ENCODE data around the gene WFIKKN1. TPM values are rescaled to one million over a fixed set of nuclear protein-coding genes. Genes with fewer than 3 reads are reported as not detected.

Gene WFIKKN1
- total and polyA plus RNA-seq, 2 donors = 0.33 to 2.1 TPM

GRCh38 chr16:625977-626765, 4.6 kb upstream of the WFIKKN1 start:
- no peak overlapping the region for H3K27ac ChIP-seq (ENCODE audit: low read depth in 1 of 2, low read length in 1 of 2)
- WGBS = 97% methylated on average over 35 of the region's 35 CpGs
- peaks cover 0 to 16% of the 10 kb centered on the region in 2 donors for H3K4me1 ChIP-seq (ENCODE audit: control insufficient read depth in 2 of 2, insufficient read depth in 2 of 2, low read length in 2 of 2)
- DNase-seq (ENCODE audit: low read depth in 6 of 9, low spot score in 9 of 9) = no peak
- H3K4me3 ChIP-seq (ENCODE audit: low read length in 2 of 2) = no peak overlapping the region
- peaks cover 0 to 1% of the 10 kb centered on the region in 2 donors for H3K9me3 ChIP-seq (ENCODE audit: control insufficient read depth in 2 of 2, insufficient read depth in 1 of 2, low read length in 1 of 2)
- H3K27me3 ChIP-seq (ENCODE audit: control insufficient read depth in 2 of 2, insufficient read depth in 1 of 2, low read length in 1 of 2) = peaks cover 0 to 13% of the 10 kb centered on the region in 2 donors
- H3K36me3 ChIP-seq (ENCODE audit: control insufficient read depth in 2 of 2, insufficient read depth in 2 of 2, low read length in 1 of 2) = peaks cover 13 to 44% of the 10 kb centered on the region in 2 donors

GRCh38 chr16:626787-627453, 3.9 kb upstream of the WFIKKN1 start:
- peaks cover 0 to 9% of the 10 kb centered on the region in 2 donors for H3K4me1 ChIP-seq (ENCODE audit: control insufficient read depth in 2 of 2, insufficient read depth in 2 of 2, low read length in 2 of 2)
- WGBS = 97% methylated on average over 29 of the region's 29 CpGs

GRCh38 chr16:627454-628239, 3.1 kb upstream of the WFIKKN1 start:
- no peak overlapping the region for H3K27ac ChIP-seq (ENCODE audit: low read depth in 1 of 2, low read length in 1 of 2)
- H3K36me3 ChIP-seq (ENCODE audit: control insufficient read depth in 2 of 2, insufficient read depth in 2 of 2, low read length in 1 of 2) = peaks cover 13 to 46% of the 10 kb centered on the region in 2 donors
- WGBS = 95% methylated on average over 50 of the region's 50 CpGs
- no peak for DNase-seq (ENCODE audit: low read depth in 6 of 9, low spot score in 9 of 9)
- H3K9me3 ChIP-seq (ENCODE audit: control insufficient read depth in 2 of 2, insufficient read depth in 1 of 2, low read length in 1 of 2) = no peaks in the 10 kb centered on the region
- H3K4me1 ChIP-seq (ENCODE audit: control insufficient read depth in 2 of 2, insufficient read depth in 2 of 2, low read length in 2 of 2) = peaks cover 0 to 9% of the 10 kb centered on the region in 2 donors
- H3K4me3 ChIP-seq (ENCODE audit: low read length in 2 of 2) = no peak overlapping the region
- H3K27me3 ChIP-seq (ENCODE audit: control insufficient read depth in 2 of 2, insufficient read depth in 1 of 2, low read length in 1 of 2) = peaks cover 0 to 15% of the 10 kb centered on the region in 2 donors

More at GRCh38 chr16:626787-627453, 3.9 kb upstream of the WFIKKN1 start:
- Histone ChIP-seq H3K4me3 (ENCODE audit: low read length in 2 of 2) (no peak overlapping the region), H3K9me3 (ENCODE audit: control insufficient read depth in 2 of 2, insufficient read depth in 1 of 2, low read length in 1 of 2) (no peaks in the 10 kb centered on the region), H3K36me3 (ENCODE audit: control insufficient read depth in 2 of 2, insufficient read depth in 2 of 2, low read length in 1 of 2) (peaks cover 13 to 44% of the 10 kb centered on the region in 2 donors), H3K27me3 (ENCODE audit: control insufficient read depth in 2 of 2, insufficient read depth in 1 of 2, low read length in 1 of 2) (peaks cover 0 to 15% of the 10 kb centered on the region in 2 donors), H3K27ac (ENCODE audit: low read depth in 1 of 2, low read length in 1 of 2) (no peak overlapping the region)
- no peak for DNase-seq (ENCODE audit: low read depth in 6 of 9, low spot score in 9 of 9)

GRCh38 chr16:628321-629061, 2.3 kb upstream of the WFIKKN1 start:
- peaks cover 13 to 54% of the 10 kb centered on the region in 2 donors for H3K36me3 ChIP-seq (ENCODE audit: control insufficient read depth in 2 of 2, insufficient read depth in 2 of 2, low read length in 1 of 2)
- H3K27me3 ChIP-seq (ENCODE audit: control insufficient read depth in 2 of 2, insufficient read depth in 1 of 2, low read length in 1 of 2) = peaks cover 0 to 15% of the 10 kb centered on the region in 2 donors
- no peak for DNase-seq (ENCODE audit: low read depth in 6 of 9, low spot score in 9 of 9)
- WGBS = 97% methylated on average over 33 of the region's 33 CpGs
- H3K9me3 ChIP-seq (ENCODE audit: control insufficient read depth in 2 of 2, insufficient read depth in 1 of 2, low read length in 1 of 2) = no peaks in the 10 kb centered on the region
- peaks cover 0 to 9% of the 10 kb centered on the region in 2 donors for H3K4me1 ChIP-seq (ENCODE audit: control insufficient read depth in 2 of 2, insufficient read depth in 2 of 2, low read length in 2 of 2)
- H3K4me3 ChIP-seq (ENCODE audit: low read length in 2 of 2) = no peak overlapping the region
- H3K27ac ChIP-seq (ENCODE audit: low read depth in 1 of 2, low read length in 1 of 2) = no peak overlapping the region

GRCh38 chr16:629185-629832, 1.5 kb upstream of the WFIKKN1 start:
- H3K4me1 ChIP-seq (ENCODE audit: control insufficient read depth in 2 of 2, insufficient read depth in 2 of 2, low read length in 2 of 2) = peaks cover 0 to 9% of the 10 kb centered on the region in 2 donors
- WGBS = 94% methylated on average over 29 of the region's 29 CpGs
- DNase-seq (ENCODE audit: low read depth in 6 of 9, low spot score in 9 of 9) = no peak
- H3K27ac ChIP-seq (ENCODE audit: low read depth in 1 of 2, low read length in 1 of 2) = no peak overlapping the region
- H3K9me3 ChIP-seq (ENCODE audit: control insufficient read depth in 2 of 2, insufficient read depth in 1 of 2, low read length in 1 of 2) = no peaks in the 10 kb centered on the region
- H3K4me3 ChIP-seq (ENCODE audit: low read length in 2 of 2) = no peak overlapping the region
- H3K27me3 ChIP-seq (ENCODE audit: control insufficient read depth in 2 of 2, insufficient read depth in 1 of 2, low read length in 1 of 2) = peaks cover 0 to 15% of the 10 kb centered on the region in 2 donors
- peaks cover 15 to 60% of the 10 kb centered on the region in 2 donors for H3K36me3 ChIP-seq (ENCODE audit: control insufficient read depth in 2 of 2, insufficient read depth in 2 of 2, low read length in 1 of 2)

- no peaks in the 10 kb centered on the region for H3K9me3 ChIP-seq (ENCODE audit: control insufficient read depth in 2 of 2, insufficient read depth in 1 of 2, low read length in 1 of 2)
- 85% methylated on average over 11 of the region's 11 CpGs for WGBS
- H3K27me3 ChIP-seq (ENCODE audit: control insufficient read depth in 2 of 2, insufficient read depth in 1 of 2, low read length in 1 of 2) = peaks cover 0 to 15% of the 10 kb centered on the region in 2 donors
- H3K27ac ChIP-seq (ENCODE audit: low read depth in 1 of 2, low read length in 1 of 2) = no peak overlapping the region
- peaks cover 0 to 12% of the 10 kb centered on the region in 2 donors for H3K4me1 ChIP-seq (ENCODE audit: control insufficient read depth in 2 of 2, insufficient read depth in 2 of 2, low read length in 2 of 2)
- H3K4me3 ChIP-seq (ENCODE audit: low read length in 2 of 2) = no peak overlapping the region
- DNase-seq (ENCODE audit: low read depth in 6 of 9, low spot score in 9 of 9) = no peak
- H3K36me3 ChIP-seq (ENCODE audit: control insufficient read depth in 2 of 2, insufficient read depth in 2 of 2, low read length in 1 of 2) = peaks cover 20 to 60% of the 10 kb centered on the region in 2 donors
These were observed 944 bp upstream of the WFIKKN1 start for GRCh38 chr16:629833-630248.

GRCh38 chr16:630249-630814, 453 bp upstream of the WFIKKN1 start:
- H3K4me1 ChIP-seq (ENCODE audit: control insufficient read depth in 2 of 2, insufficient read depth in 2 of 2, low read length in 2 of 2) = peaks cover 3 to 17% of the 10 kb centered on the region in 2 donors

More at GRCh38 chr16:630249-630814, 453 bp upstream of the WFIKKN1 start:
- no peaks in the 10 kb centered on the region for H3K9me3 ChIP-seq (ENCODE audit: control insufficient read depth in 2 of 2, insufficient read depth in 1 of 2, low read length in 1 of 2)
- WGBS = 69% methylated on average over 29 of the region's 29 CpGs
- no peak overlapping the region for H3K4me3 ChIP-seq (ENCODE audit: low read length in 2 of 2)
- no peak overlapping the region for H3K27ac ChIP-seq (ENCODE audit: low read depth in 1 of 2, low read length in 1 of 2)
- peaks cover 0 to 15% of the 10 kb centered on the region in 2 donors for H3K27me3 ChIP-seq (ENCODE audit: control insufficient read depth in 2 of 2, insufficient read depth in 1 of 2, low read length in 1 of 2)
- peaks cover 20 to 56% of the 10 kb centered on the region in 2 donors for H3K36me3 ChIP-seq (ENCODE audit: control insufficient read depth in 2 of 2, insufficient read depth in 2 of 2, low read length in 1 of 2)
- no peak for DNase-seq (ENCODE audit: low read depth in 6 of 9, low spot score in 9 of 9)
